Hypothalamus (tissue), 51 donors: ENCODE results near the gene IGLL5.

ENCODE experiments used
- DNase-seq, 51 donors: peaks; one replicate each; lab custom pipeline; 2025; lab: John Stamatoyannopoulos, UW

The IGLL5 gene

DNA sequence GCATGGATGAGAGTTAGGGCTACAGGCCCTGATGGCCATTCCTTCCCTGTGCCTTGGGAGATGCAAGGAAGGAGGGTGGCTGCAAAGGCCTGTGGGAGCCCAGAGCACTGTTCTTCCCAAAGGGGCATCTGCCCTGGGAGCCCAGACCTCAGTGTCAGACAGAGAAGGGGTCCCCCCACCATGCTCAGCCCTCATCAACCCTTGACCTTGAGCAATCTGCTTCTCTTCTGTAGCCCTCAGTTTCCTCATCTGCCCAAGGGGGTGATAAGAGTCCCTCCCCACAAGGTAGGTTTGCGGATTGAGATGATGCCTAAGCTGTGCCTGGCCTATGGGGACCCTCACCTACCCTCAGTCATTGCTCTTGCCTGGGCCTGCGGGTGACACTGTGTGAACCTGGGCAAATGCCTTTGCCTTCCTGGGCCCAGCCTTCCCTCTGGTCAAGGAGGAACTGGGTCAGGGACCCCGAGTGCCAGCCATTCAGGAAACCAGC is 47.5 kb downstream of the IGLL5 start:
- no peak for DNase-seq

DNA sequence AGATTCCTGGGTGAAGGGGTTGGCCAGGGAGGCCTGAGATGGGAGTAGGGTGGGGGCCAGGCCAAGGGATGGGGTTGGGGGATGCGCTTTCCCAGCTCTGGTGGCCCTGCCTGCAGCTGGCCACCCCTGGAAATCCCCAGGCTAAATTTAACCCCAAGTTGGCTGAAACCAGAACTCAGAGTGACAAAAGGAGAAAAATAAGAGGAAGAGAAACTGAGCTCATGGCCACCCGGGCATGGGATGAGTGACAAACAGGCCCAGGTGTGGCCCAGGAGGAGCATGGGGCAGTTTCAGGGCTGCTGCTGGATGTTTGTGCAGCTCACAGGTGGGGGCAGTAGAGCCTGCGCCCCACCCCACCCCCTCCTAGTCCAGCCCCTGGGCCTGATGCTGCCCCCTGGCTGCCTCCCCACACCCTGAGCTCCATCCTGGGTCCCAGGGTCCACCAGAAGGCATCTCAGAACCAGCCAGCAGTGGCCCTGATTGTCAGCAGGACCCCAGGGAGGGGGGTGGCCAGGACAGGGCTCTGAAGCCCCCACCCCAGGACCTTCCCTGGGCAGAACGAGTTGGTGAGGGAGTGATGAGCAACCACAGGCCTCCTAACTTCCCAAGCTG is 48.0 kb downstream of the IGLL5 start:
- no peak for DNase-seq

- no peak for DNase-seq
Measured at GRCh38 chr22:22936180-22936914, 48.7 kb downstream of the IGLL5 start.

- no peak for DNase-seq
Measured at GRCh38 chr22:22936915-22937656, 49.5 kb downstream of the IGLL5 start.

- no peak for DNase-seq
Measured at GRCh38 chr22:22937894-22938480, 50.4 kb downstream of the IGLL5 start.

GRCh38 chr22:22938672-22939587 is 51.3 kb downstream of the IGLL5 start:
- no peak for DNase-seq

GRCh38 chr22:22939588-22940368 is 52.2 kb downstream of the IGLL5 start:
- no peak for DNase-seq

GRCh38 chr22:22940961-22941605 is 53.5 kb downstream of the IGLL5 start:
- no peak for DNase-seq

GRCh38 chr22:22941831-22942510 is 54.4 kb downstream of the IGLL5 start:
- DNase-seq, result no peak

GRCh38 chr22:22942511-22943329 is 55.1 kb downstream of the IGLL5 start:
- DNase-seq, result peak in 25 of 51 donors; percentile 3 to 66 (median 35)

DNA sequence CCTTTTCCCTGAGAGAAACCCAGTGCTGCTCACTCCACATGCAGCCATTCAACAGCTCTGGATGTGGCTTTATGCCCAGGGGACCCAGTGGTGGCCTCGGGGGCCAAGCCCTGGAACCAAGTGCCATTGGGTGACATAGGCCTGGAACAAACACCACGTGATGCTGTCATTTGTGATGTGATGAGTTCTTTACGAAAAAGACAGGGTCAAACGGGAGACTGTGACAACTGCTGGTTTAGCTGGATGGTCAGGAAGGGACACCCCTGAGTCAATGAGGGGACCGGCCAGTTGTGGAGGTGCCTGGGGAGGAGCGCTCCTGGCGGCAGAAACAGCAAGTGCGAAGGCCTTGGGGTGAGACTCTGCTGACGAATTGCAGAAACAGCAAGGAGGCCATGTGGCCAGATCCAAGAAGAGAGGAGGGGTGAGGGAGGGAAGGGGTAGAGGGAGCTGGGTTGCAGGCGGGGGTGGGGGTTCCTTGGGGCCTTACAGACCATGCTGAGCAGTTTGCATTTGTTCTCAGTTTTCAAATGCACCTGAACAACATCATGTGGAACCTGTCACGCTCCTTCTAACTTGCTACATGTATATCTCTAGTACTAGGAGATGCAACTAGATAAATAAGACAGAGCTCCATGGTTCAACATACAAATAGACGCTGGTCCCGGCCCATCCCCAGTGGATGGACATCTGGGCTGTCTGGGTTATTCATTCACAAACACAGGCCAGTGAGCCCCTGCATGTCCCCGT is 56.1 kb downstream of the IGLL5 start:
- no peak for DNase-seq

- DNase-seq, result no peak
Measured at GRCh38 chr22:22944268-22944985, 56.8 kb downstream of the IGLL5 start.

- DNase-seq, result no peak
Measured at GRCh38 chr22:22945195-22945594, 57.6 kb downstream of the IGLL5 start.
